ENCODE results near the gene ACYP1.
A peak's percentile ranks its signal among the peaks of the same experiment; 100 is the strongest.

The ACYP1 gene
- total RNA-seq = 1.6 to 10.0 (median 4.1) reads per million in 18 experiments

DNA sequence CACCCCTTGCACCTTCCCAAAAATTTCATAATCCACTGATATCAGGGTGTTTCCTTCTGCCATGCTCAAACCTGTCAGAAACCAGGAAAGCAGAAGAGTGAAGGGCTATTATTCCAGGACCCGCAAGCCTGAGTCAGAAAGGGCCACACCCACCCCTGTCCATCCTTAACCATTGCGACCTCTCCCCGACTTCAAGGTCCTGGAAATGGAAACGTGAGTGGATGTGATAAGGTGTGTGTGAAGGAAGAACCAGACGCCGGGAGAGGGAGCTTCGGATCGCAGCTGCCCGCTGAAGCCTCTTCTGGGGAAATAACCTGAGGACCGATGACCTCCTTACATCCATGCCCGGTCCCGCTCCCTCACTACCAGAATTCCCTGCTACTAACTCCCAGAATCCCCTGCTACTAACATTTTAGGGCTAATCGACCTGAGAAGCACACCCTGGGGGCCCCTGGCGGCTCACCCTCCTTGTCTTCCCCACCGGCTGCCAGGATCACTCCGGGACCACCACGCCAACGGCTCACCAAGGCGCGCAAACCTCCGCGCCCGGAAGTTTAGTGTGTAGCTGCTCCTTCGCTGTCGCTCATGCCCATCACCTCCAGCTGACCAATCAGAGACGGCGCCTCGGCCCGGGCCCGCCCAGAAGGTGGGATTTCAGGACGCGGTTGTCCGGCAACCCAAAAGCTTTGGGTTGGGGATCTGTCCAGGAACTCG is at the start of gene ACYP1:
ACYP1 (minus strand) TSS at position 534 of the 714 bp plus-strand sequence; CDS start at position 63, 471 bp downstream.
- DNase-seq = peak; percentile 90 to 94

GRCh38 chr14:75109877-75110276 is 46.1 kb upstream of the ACYP1 start:
- no peak for DNase-seq

DNA sequence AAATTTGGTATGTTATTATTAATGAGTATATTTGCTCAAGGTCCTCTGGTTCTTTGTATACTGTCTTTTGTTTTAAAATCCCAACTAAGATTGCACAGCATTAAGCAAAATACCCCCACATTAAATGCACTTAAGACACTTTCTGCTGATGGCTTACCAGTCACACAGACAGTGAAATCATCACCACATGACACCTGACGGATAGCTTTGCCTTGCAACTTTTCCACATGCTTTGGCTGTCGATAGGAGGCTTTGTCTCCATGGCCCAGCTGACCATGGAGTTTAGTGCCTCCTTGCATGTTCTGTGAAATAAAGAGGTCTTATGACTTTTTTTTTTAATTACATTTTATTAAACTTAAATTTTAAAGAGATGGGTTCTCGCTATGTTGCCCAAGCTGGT is 43.4 kb upstream of the ACYP1 start:
- DNase-seq = peak; percentile 40 to 64

- DNase-seq = no peak
Measured at GRCh38 chr14:75101491-75101890, 37.7 kb upstream of the ACYP1 start.

DNA sequence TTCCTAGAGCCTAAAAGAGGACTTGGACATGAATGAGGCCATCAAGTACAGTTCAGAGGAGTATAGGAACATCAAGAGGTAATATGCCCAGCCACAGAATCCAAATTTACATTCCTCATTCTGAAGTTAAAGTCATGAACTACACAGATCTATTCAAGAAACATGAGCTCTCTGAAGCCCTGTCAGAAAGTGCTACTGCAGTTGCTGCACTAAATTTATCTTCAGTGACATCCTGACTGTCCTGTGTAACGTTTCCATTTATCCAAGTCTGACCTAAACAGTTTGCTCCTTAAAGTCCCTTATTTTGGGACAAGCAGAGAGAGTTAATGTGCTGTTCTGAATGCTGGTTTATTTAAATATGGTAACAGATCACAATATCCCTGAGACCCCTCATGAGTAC is 34.9 kb upstream of the ACYP1 start:
- DNase-seq = no peak

GRCh38 chr14:75098212-75098611 is 34.4 kb upstream of the ACYP1 start:
- no peak for DNase-seq

- DNase-seq = no peak
Measured at GRCh38 chr14:75096959-75097358, 33.1 kb upstream of the ACYP1 start.

GRCh38 chr14:75095690-75096089 is 31.9 kb upstream of the ACYP1 start:
- no peak for DNase-seq

- no peak for DNase-seq
Measured at GRCh38 chr14:75094896-75095295, 31.1 kb upstream of the ACYP1 start.

- DNase-seq = no peak
Measured at GRCh38 chr14:75092698-75093097, 28.9 kb upstream of the ACYP1 start.

GRCh38 chr14:75091251-75091650 is 27.4 kb upstream of the ACYP1 start:
- no peak for DNase-seq

GRCh38 chr14:75090353-75090752 is 26.5 kb upstream of the ACYP1 start:
- DNase-seq = no peak

DNA sequence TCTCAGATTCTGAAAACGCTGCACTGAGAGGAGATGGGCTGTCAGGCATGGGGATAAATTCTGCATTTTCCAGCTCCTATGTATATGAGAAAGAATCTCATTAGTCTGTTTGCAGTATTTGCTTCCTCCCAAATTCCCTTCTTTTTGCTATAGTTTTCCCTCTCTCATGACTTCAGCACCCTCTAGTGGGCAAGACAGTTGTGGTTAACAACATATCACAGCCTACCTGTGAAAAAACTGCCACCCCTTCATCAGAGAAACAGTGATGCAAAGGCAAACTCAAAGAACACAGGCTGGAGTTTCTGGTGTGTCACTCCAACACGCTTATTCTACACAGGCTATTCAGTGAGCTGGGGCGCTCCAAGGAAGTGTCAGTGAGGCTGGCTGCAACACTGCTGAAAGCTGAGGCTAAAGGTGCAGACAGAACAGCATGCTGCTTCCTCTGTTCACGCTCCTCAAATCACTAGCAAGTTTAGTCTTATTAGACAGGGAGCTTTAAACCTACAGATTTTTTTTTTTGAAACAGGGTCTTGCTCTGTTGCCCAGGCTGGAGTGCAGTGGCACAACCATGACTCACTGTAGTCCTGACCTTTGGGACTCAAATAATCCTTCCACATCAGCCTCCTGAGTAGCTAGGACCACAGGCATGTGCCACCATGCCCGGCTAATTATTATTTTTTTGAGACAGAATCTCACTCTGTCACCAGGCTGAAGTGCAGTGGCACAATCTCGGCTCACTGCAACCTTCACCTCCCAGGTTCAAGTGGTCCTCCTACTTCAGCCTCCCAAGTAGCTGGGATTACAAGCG is 24.9 kb upstream of the ACYP1 start:
- peak; percentile 40 to 48 for DNase-seq

GRCh38 chr14:75088153-75088552 is 24.3 kb upstream of the ACYP1 start:
- DNase-seq = no peak

DNA sequence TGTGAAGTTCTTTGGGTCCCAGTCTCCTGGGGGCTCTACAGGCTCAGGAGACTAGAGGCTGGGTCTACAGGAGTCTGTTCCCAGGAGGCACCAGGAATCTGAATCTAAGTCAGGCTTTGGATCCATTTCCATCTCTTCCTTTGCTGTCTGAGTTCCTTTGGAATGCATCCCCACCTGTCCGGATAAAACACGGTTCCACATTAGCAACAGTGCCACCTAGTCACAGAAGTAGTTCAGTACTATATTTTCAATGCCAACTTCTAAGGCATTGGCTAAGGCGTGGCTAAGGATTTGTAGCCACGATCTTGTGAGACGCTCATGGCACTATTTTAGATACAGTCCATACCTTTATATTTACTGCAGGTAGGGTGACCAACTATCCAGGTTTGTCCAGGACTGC is 20.7 kb upstream of the ACYP1 start:
- DNase-seq = no peak

DNA sequence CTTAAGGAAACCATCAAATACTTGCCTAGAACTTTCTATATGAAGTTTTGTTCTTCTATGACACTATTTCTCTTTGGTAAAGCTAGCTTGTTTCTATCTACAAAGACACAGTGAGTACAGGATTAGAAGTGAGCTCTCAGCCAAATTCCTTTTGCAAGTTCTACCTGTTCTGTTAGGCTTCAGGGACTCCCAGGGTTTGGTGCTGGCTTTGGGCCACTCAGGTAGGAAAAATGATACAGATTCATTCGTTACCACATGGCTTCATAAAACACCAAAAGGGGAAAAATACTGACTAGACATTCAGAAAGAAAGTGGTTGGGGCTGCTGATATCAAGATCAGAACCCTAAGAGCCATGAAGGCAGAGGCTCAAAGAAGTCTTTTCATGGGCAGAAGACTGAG is 19.4 kb upstream of the ACYP1 start:
- DNase-seq = no peak

DNA sequence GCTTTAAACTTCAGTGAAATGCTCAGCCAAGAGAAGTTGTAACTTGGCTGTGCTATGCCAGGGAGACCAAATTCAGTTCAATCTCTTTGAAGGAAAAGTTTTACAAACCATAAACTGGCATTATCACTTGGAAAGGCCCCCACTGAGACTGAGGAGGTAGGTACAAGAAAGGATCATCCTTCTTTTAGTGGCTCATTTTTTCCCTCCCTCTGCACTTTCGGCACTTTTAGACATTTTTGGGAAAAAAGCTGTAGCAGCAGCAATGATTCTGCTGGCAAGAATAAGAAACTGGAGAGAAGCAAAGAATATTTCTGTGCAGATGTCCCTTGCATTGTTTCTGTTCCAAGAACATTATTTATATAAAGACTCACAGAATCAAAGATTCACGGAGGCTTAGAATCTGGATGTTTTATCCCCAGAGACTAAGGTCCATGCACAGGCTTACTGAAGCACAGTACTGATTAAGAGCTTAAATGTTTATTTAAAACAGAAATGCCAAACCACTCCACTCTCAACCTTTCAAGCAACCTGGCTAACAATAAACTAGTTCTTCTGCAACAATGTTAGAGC is 17.9 kb upstream of the ACYP1 start:
- DNase-seq = no peak

DNA sequence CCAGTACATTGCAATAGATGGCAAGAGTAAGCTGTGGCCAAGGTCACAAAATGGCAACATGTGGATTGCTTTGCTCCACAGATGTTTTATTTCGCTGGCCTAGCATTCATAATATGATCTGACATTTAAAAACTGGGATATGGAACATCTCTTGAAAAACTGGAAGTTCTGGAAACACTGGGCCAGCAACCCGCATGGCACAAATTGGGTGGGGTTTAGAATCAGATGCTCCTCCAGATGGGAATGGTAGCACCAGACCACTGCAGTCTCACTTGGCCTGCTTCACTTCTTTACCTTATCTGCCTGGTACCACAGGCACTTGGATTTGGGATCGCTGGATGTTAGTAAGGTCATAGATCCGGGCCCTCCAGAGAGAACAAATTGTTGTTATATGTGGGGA is 15.7 kb upstream of the ACYP1 start:
- DNase-seq = no peak

DNA sequence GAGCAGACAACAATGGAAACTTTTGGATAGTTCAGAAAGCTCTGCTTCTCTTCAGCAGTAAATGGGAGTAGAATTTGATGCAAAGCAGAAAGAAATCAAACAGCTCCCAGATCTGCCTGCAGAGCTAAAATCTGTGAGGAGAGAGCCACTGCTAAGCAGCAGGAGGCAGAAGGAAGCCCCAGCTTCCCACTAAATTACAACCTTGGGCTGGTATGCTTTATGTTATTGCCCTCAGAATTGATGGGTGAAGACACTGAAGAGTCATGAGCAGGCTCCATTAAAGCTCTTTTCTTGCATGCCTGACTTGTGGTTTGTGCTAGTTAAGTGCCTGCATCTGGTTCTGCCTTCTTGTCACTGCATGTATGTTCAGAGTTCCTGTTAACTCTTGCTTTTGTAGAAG is 14.0 kb upstream of the ACYP1 start:
- DNase-seq = no peak

GRCh38 chr14:75070383-75070782 is 6.6 kb upstream of the ACYP1 start:
- DNase-seq = peak in 1 of 2 donors; percentile 71

DNA sequence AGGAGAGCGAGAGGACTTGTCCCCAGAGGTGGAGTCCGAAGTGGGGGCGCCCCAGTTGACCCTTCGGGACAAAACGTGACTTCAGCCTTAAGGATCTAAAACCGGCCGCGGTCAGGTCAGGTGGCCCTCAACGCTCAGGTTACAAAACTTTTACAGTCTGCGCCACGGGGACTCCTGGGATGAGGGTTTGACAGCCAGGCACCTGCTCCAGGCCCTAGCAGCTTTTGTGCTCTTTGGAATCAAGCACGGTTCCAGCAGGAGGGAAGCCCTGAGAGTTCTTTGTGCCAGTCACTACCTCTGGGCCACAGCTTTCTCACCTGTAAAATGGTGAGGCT is 6.0 kb upstream of the ACYP1 start:
- no peak for DNase-seq

GRCh38 chr14:75069121-75069810 is 5.4 kb upstream of the ACYP1 start, which contains the start of gene ZC2HC1C:
TSS of gene ZC2HC1C (plus strand) at chr14:75069641. CDS start at chr14:75070574, 933 bp downstream.
- peak; percentile 96 to 98 for DNase-seq

Measured in inflammatory macrophage (primary cell).